IMR-90 (cell line): Measurements from ENCODE around the gene KLHDC7B. TPM values are rescaled to one million over a fixed set of nuclear protein-coding genes. Genes with fewer than 3 reads are reported as not detected.
"Not testable (repeated sequence)": the region's sequence is repeated elsewhere in the genome, so short reads cannot be mapped to it uniquely, and the experiment has no call there.

Experiments used
- ATAC-seq: fragments of 200-7000 bp; cut with Tn5 transposase; 2 replicates; pipeline ENCODE4 v1.9.1; 2020; ENCODE audit warnings: low read depth, mild to moderate bottlenecking, moderate library complexity
- BruUV-seq: library from RNA; stranded (reverse); fragments of 400-500 nt; replicated peaks from 2 replicates; lab custom pipeline; 2021; lab: Mats Ljungman, UMichigan
- CTCF ChIA-PET: fragments of 300-600 bp; formaldehyde crosslinking; extraction: SDS; loops from one replicate; lab custom pipeline; 2021; ENCODE audit warnings: antibody characterized with exemption; lab: Yijun Ruan, JAX
- POLR2A ChIA-PET: fragments of 300-600 bp; sonication (Branson Sonifier 250); formaldehyde crosslinking; loops from one replicate; lab custom pipeline; 2022; ENCODE audit warnings: antibody characterized with exemption; ENCODE audit not compliant: unreplicated experiment; lab: Charles Lee
- DNase-seq: peaks from one replicate; pipeline ENCODE4 v3.0.0; 2013
- H2AFZ ChIP-seq: replicated peaks from 2 replicates; pipeline ENCODE3; 2013; ENCODE audit warnings: low read length, mild to moderate bottlenecking; ENCODE audit not compliant: poor library complexity
- H2AK5ac ChIP-seq: 2 replicates; pipeline ENCODE4 v1.6.1; 2013; ENCODE audit warnings: low read depth, low read length, inconsistent platforms
- H2AK9ac ChIP-seq: replicated peaks from 2 replicates; pipeline ENCODE3; 2013; ENCODE audit warnings: mild to moderate bottlenecking, low read depth, low read length, moderate library complexity; ENCODE audit not compliant: poor library complexity
- H2BK120ac ChIP-seq: 2 replicates; pipeline ENCODE4 v1.6.1; 2013; ENCODE audit warnings: low read depth, low read length, inconsistent platforms
- H2BK15ac ChIP-seq: 3 replicates; pipeline ENCODE4 v1.6.1; 2013; ENCODE audit warnings: low read depth, low read length, inconsistent platforms
- H2BK20ac ChIP-seq: 2 replicates; pipeline ENCODE4 v1.6.1; 2013; ENCODE audit warnings: low read depth, mild to moderate bottlenecking, inconsistent platforms, low read length, moderate library complexity
- H2BK5ac ChIP-seq: 2 replicates; pipeline ENCODE4 v1.6.1; 2013; ENCODE audit warnings: mild to moderate bottlenecking, low read depth, low read length, inconsistent platforms; ENCODE audit not compliant: poor library complexity, severe bottlenecking
- H3K14ac ChIP-seq: replicated peaks from 2 replicates; pipeline ENCODE4 v1.6.1; 2013; ENCODE audit warnings: low read depth, low read length, inconsistent platforms
- H3K18ac ChIP-seq: 2 replicates; pipeline ENCODE4 v1.6.1; 2013; ENCODE audit warnings: low read depth, low read length, control low read depth
- H3K23ac ChIP-seq: 2 replicates; pipeline ENCODE4 v1.6.1; 2013; ENCODE audit warnings: low read depth, low read length, inconsistent platforms
- H3K27ac ChIP-seq: 2 replicates; pipeline ENCODE4 v1.5.1; 2013; ENCODE audit warnings: mild to moderate bottlenecking, control low read depth, low read length; ENCODE audit not compliant: insufficient read depth
- H3K27me3 ChIP-seq: 2 replicates; pipeline ENCODE4 v1.6.1; 2013; ENCODE audit warnings: low read length; ENCODE audit not compliant: control insufficient read depth, insufficient read depth
- H3K36me3 ChIP-seq: 2 replicates; pipeline ENCODE4 v1.6.1; 2013; ENCODE audit warnings: low read length, mixed read lengths; ENCODE audit not compliant: control insufficient read depth, insufficient read depth
- H3K4ac ChIP-seq: 2 replicates; pipeline ENCODE4 v1.6.1; 2013; ENCODE audit warnings: low read depth, low read length, inconsistent platforms
- H3K4me1 ChIP-seq: 2 replicates; pipeline ENCODE4 v1.6.1; 2013; ENCODE audit warnings: low read length, mixed read lengths; ENCODE audit not compliant: control insufficient read depth, insufficient read depth
- H3K4me2 ChIP-seq: 2 replicates; pipeline ENCODE4 v1.6.1; 2013; ENCODE audit warnings: low read depth, mild to moderate bottlenecking, control low read depth, low read length, moderate library complexity
- H3K4me3 ChIP-seq: 2 replicates; pipeline ENCODE4 v1.5.1; 2013; ENCODE audit warnings: low read depth, mild to moderate bottlenecking, control low read depth, low read length, moderate library complexity; ENCODE audit not compliant: insufficient read depth
- H3K56ac ChIP-seq: 2 replicates; pipeline ENCODE4 v1.6.1; 2013; ENCODE audit warnings: low read length, inconsistent platforms; ENCODE audit not compliant: insufficient read depth; ENCODE audit errors: extremely low read depth
- H3K79me1 ChIP-seq, 2 experiments: 2 replicates each; pipeline ENCODE4 v1.6.1; 2013; ENCODE audit warnings: low read length in 2 of 2, inconsistent platforms in 1 of 2, low read depth in 1 of 2
- H3K9ac ChIP-seq: 2 replicates; pipeline ENCODE4 v1.6.1; 2013; ENCODE audit warnings: low read depth, low read length, control low read depth
- H3K9me1 ChIP-seq: 2 replicates; pipeline ENCODE4 v1.6.1; 2013; ENCODE audit warnings: low read length, inconsistent platforms; ENCODE audit not compliant: insufficient read depth
- H3K9me3 ChIP-seq: 2 replicates; pipeline ENCODE4 v1.6.1; 2013; ENCODE audit warnings: low read length; ENCODE audit not compliant: control insufficient read depth, insufficient read depth
- H4K20me1 ChIP-seq: 2 replicates; pipeline ENCODE4 v1.6.1; 2013; ENCODE audit warnings: low read length, inconsistent platforms; ENCODE audit not compliant: insufficient read depth
- H4K5ac ChIP-seq: 2 replicates; pipeline ENCODE4 v1.6.1; 2013; ENCODE audit warnings: mild to moderate bottlenecking, low read depth, low read length, control low read depth
- H4K8ac ChIP-seq, 2 experiments: 2 replicates each; pipeline ENCODE4 v1.6.1; 2013; ENCODE audit warnings: low read depth in 2 of 2, low read length in 2 of 2, control low read depth in 1 of 2, inconsistent platforms in 1 of 2
- H4K91ac ChIP-seq: 2 replicates; pipeline ENCODE4 v1.6.1; 2013; ENCODE audit warnings: low read depth, low read length, inconsistent platforms; ENCODE audit not compliant: insufficient read depth
- CEBPB ChIP-seq: IDR thresholded peaks from 2 replicates; pipeline ENCODE4 v1.6.1; 2012; ENCODE audit warnings: low read depth, low read length, improper control_type of control experiment
- CHD1 ChIP-seq: IDR thresholded peaks from 2 replicates; pipeline ENCODE4 v1.6.1; 2012; ENCODE audit warnings: low read depth, low read length, improper control_type of control experiment
- POLR2A ChIP-seq: IDR thresholded peaks from 2 replicates; pipeline ENCODE4 v1.6.1; 2012; ENCODE audit warnings: mild to moderate bottlenecking, low read depth, low read length
- WGBS, 2 experiments: methylation state at CpG; one replicate each; pipeline versions ENCODE4 v1.1.5 to v1.1.7; 2013; ENCODE audit warnings: missing lambda C conversion rate in 2 of 2; ENCODE audit not compliant: insufficient read length in 1 of 2; ENCODE audit errors: extremely low coverage in 2 of 2; 5-methylcytosine and 5-hydroxymethylcytosine counted together
- dilution Hi-C: fragments of 300-500 bp; cut with HindIII; formaldehyde crosslinking; loops from one replicate; pipeline ENCODE4 v1.14.3; 2018; ENCODE audit warnings: low sequenced_read_pairs; ENCODE audit not compliant: unreplicated experiment
- in situ Hi-C: fragments of 300-500 bp; cut with MboI; formaldehyde crosslinking; loops from 3 replicates; pipeline ENCODE4 v1.14.3; 2019; ENCODE audit warnings: low sequenced_read_pairs, inconsistent platforms, mixed read lengths
- intact Hi-C: fragments of 100-400 bp; cut with micrococcal nuclease; formaldehyde crosslinking; loops from 2 replicates; pipeline ENCODE4 v1.10.0; 2022
- polyA plus RNA-seq, 3 experiments: library from polyadenylated mRNA; depleted of rRNA; stranded (reverse); fragments of >200 nt; gene quantifications; 2 replicates each; pipeline ENCODE4 v1.2.3, GENCODE V29; 2012; ENCODE audit warnings: low replicate concordance in 1 of 3
- total RNA-seq: library from RNA; depleted of rRNA; stranded (reverse); fragments of >200 nt; gene quantifications from 2 replicates; pipeline ENCODE4 v1.2.3, GENCODE V29; 2012

The KLHDC7B gene
- total and polyA plus RNA-seq, 2 of the 4 experiments (the other 2 are of a cell fraction) = 0.05 TPM; not detected in 1

DNA sequence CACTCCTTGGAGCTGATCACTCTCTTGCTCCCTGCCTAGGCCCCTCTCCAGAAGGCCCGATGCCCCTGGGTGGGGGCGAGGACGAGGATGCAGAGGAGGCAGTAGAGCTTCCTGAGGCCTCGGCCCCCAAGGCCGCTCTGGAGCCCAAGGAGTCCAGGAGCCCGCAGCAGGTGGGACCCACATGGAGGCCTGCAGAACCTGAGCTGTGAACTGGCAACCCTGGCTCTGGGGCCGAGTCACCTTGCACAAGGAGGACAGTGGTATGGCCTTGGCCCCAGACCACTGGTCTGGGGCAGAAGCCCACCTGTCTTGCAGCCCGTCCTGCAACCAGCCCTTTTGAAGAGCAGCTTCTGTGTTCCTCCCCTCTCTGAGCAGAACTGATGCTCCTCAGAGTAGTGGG lies 26.5 kb upstream of the KLHDC7B start:
- TF ChIP-seq CHD1 (no peak), POLR2A (no peak), CEBPB (no peak)
- Histone ChIP-seq H3K23ac (no peak overlapping the region), H3K56ac (no peak overlapping the region), H2AFZ (no peak overlapping the region), H3K4me3 (no peak overlapping the region), H2AK5ac (no peak overlapping the region), H3K36me3 (peaks cover 49% of the 10 kb centered on the region), H2BK15ac (no peak overlapping the region), H3K9me1 (no peaks in the 10 kb centered on the region), H4K8ac (no peak overlapping the region), H2BK5ac (no peak overlapping the region), H3K4me2 (no peak overlapping the region), H3K18ac (no peak overlapping the region), H3K14ac (no peak overlapping the region), H3K9ac (no peak overlapping the region), H2BK20ac (no peak overlapping the region), H3K27ac (no peak overlapping the region), H3K4me1 (no peaks in the 10 kb centered on the region; the same call in 1 of the 2 replicates), H3K9me3 (no peaks in the 10 kb centered on the region), H3K4ac (no peak overlapping the region), H4K20me1 (peaks cover 15% of the 10 kb centered on the region), H2BK120ac (no peak overlapping the region), H3K27me3 (no peaks in the 10 kb centered on the region), H3K79me1 (peaks cover 19 to 50% of the 10 kb centered on the region in 2 experiments), H2AK9ac (no peak overlapping the region), H4K5ac (no peak overlapping the region), H4K91ac (no peak overlapping the region)
- no peak for ATAC-seq
- no TSS peak for BruUV-seq
- DNase-seq = no peak
- WGBS, 2 experiments = 94% methylated on average over 6 of the region's 8 CpGs; no CpG with 5 or more reads in 1 of the 2 experiments
- intact Hi-C loops = no loop called here
- in situ Hi-C loops = no loop called here
- CTCF ChIA-PET = no interaction called here
- POLR2A ChIA-PET = no interaction called here
- dilution Hi-C loops = no loop called here

DNA sequence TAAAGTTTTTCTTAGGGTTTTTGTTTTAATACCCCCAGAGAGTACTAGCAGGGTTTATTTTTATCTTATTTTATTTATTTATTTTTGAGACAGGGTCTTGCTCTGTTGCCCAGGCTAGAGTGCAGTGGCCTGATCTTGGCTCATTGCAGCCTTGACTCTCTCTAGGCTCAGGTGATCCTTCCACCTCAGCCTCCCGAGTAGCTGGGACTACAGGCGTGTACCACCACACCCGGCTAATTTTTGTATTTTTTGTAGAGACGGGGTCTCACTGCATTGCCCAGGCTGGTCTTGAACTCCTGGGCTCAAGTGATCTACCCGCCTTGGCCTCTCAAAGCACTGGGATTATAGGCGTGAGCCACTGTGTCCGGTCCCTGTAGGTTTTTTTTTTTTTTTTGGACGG lies 25.5 kb upstream of the KLHDC7B start:
- H2AK5ac ChIP-seq, H2BK120ac ChIP-seq, H3K18ac ChIP-seq, H2BK5ac ChIP-seq, H3K4me2 ChIP-seq, H3K56ac ChIP-seq, H4K5ac ChIP-seq, H3K9me3 ChIP-seq, H2BK20ac ChIP-seq, DNase-seq, H3K4ac ChIP-seq, H3K23ac ChIP-seq, H3K27me3 ChIP-seq, H2AFZ ChIP-seq, H3K9ac ChIP-seq, in situ Hi-C loops, ATAC-seq, H4K8ac ChIP-seq, H2AK9ac ChIP-seq, CTCF ChIA-PET, H3K4me1 ChIP-seq, dilution Hi-C loops, BruUV-seq, H4K91ac ChIP-seq, H3K27ac ChIP-seq, H3K14ac ChIP-seq, POLR2A ChIA-PET, H3K4me3 ChIP-seq, intact Hi-C loops, H2BK15ac ChIP-seq, H3K9me1 ChIP-seq: not testable (repeated sequence)
- H4K20me1 ChIP-seq = peaks cover 19% of the 10 kb centered on the region
- peaks cover 16 to 49% of the 10 kb centered on the region in 2 experiments for H3K79me1 ChIP-seq
- peaks cover 48% of the 10 kb centered on the region for H3K36me3 ChIP-seq
- 97% methylated on average over 7 of the region's 8 CpGs; no CpG with 5 or more reads in 1 of the 2 experiments for WGBS, 2 experiments
